Activated CD8-positive, alpha-beta memory T cell treated with anti-CD3 and anti-CD28 coated beads, Interleukin-2, amount 50 U/mL, for 24 hours (primary cell): Measurements from ENCODE around the gene EPB41.
"Not testable (repeated sequence)": the region's sequence is repeated elsewhere in the genome, so short reads cannot be mapped to it uniquely, and the experiment has no call there.

Experiments used
- DNase-seq: peaks from one replicate; pipeline ENCODE4 v3.0.0-alpha.2; 2020; ENCODE audit errors: extremely low read depth

Gene EPB41

DNA sequence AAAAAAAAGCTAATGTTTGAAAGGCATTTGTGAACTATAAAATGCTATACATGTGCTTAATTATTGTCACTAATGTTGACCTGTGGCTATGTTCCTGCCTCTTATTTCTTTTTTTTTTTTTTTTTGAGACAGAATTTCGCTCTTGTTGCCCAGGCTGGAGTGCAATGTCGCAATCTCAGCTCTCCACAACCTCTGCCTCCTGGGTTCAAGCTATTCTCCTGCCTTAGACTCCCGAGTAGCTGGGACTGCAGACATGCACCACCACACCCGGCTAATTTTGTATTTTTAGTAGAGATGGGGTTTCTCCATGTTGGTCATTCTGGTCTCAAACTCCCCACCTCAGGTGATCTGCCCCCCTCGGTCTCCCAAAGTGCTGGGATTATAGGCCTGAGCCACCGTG lies 193.7 kb downstream of the EPB41 start:
- DNase-seq, result not testable (repeated sequence)

DNA sequence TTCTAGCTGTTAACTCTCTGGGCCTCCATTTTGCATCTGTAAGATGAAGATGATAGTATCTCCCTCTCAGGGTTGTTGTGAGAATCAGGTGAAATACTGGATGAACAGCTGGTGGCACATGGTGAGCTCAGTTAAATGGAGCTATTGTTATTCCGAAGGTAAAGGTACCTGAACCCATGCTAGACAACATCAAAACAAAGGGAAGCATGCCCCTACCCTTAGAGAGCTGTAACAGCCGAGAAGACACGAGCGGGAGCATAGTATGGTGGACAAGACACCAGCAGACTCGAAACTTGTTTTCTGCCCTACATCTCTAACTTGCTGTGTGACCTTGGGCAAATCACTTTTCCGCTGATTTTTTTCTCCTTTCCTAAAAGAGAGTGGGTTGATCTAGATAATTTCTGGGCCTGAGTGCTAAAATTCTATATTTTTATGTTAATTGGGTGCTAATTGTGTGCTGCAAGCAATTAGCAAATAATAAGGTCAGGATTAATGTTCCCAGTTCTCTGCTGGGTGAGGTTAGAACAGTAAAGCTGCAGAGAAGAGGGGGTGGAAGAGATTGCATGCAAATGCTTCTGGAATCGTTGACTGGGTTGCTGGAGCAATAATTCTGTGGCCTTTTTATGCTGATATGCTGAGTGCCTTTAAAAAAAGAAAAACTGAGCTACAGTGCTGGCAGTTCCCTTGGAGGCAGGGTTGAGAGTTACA lies 198.5 kb downstream of the EPB41 start:
- no peak for DNase-seq

DNA sequence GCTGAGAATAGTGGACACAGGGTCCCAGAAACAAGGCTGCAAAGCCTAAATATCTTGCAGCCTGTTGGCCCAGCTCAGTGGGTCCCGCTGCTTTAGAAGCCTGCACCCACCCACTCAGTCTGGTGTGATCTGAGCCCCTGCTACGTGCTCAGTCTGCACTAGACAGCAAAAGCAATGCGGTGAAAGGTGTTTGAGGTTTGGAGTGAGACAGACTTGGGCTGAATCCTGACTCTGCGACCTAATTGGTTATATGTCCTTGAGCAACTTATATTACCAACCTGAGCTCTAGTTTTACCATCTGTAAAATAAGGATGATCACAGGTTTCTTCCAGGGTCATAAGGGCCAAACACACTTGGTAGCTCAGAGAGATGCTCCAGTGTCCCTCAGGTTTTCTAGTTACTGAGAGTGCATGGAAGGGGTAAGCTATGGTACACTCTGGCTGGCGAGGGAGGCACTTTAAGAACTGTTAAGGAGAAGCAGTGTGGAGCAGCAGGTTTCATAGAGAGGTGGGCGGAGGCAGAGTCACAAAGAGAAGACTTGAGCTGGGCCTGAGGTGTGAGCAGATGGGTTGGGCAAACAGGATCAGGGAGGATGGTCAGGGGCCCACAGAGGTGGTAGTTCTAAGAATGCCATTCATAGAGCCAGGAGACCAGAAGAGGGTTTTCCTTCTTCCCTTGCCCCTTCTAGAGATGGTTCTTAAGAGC lies 199.2 kb downstream of the EPB41 start:
- DNase-seq, result no peak

DNA sequence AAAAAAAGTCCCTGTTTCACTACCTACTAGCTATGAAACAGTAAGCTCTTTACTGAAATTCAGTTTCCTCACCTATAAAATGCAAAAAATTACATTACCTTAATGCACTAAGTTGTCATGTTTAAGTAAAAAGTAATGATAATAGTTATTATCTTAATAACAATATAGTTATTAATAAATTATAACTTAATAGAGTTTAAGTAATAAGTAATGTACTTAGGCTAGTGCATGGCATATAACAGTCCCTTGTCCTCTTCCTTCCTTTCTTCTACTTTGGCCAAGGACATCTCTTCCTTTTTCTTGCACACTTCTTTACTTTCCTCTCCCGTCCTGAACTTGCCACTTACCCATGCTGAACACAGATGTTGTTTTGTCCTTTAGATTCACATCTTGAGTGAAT lies 200.3 kb downstream of the EPB41 start:
- DNase-seq, result no peak

DNA sequence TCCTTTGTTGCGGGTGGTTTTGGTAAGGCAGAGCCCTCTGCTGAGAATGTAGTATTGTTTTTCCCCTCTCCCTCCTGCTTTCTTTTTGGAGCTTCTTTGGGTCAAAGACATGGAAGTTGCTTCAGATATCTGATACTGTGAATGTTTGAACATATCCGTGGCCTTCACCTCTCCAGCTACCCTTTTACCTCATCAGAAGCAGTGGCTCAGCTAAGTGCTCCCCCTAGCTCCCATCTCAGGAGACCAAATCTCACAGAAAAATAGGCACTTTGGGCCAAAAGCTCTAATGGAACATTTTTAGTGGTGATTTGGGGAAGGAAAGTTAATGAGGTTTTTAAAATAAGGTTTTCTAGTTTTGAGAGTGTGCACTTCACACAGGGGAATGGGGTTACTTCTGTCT lies 203.0 kb downstream of the EPB41 start:
- no peak for DNase-seq

DNA sequence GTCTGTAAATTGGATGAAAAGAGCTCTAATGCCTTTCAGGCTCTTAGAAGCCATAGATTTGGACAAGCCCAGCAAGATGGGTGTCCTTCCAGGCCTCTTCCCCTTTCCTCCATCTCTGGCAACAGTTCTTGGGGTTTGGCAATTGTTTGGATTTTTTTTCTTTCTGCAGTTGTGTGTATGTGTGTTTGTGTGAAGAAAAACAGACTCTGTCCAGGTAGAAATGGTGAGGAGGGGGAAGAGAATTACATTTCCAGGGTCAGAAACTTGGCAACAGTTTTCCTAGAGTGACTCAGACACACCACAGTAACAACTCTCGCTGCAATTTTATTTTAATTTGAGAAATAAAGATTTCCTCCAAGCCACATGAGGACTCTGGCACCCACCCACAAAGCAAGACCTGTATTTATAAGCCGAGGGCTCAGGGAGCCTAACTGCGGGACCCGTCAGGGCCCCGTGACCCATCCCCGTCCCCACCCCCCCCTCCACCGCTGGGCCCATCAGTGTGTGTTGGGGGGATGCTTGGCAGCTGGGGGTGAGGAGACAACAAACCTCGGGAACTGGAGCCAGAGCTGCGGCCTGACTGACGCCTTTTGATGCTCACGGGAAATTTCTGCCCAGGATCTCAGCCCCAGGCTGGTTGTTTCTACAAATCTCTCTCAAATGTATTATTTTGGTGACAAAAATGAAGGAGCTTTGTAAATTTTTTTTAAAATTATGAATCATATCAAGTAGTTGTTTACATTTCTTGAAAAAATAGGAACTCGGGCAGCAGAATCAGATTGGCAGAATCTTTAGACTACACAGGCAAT lies 205.0 kb downstream of the EPB41 start:
- no peak for DNase-seq

DNA sequence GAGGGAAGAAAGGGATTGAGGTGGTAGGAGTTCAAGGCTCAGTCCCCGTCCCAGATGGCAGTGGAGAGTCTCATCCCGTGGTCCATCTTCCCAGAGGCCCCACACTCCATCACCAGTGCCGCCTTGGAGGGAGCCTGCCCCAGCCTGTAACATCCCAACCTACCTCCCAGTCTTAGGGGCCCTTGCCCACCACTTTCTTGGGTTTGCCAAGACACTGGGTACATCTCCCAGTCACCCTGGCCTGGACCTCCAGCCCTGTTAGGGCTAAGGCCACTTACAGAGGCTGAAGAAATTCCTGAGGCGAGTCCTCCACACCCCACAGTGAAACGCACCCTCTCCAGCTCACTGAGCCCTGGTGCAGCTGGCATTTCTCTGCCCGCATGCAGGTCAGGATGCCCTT lies 206.0 kb downstream of the EPB41 start:
- no peak for DNase-seq

DNA sequence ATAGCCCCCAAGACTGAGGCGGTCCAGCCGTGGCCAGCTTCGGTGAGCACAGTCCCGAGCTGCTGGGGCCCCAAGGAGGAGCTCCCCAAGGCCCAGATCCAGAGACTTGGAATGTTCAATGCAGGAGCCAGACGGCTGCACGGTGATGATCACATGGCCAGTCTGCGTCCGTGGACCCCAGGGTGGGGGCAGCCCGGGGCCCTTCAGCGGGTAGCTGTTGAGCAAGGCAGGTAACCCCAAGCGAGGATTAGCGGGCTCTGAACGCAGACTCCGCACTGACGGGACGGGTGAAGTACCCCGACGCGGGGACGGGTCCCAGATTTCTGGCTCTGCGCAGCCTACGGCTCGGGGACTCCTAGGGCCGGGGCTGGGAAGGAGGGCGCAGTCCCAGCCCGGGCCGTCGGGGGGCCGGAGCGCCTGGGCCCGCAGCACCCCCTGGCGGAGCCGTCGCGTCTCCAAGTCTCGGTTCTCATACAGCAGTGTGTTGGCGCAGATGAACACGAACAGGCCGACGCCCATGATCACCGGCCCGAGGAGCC lies 206.6 kb downstream of the EPB41 start:
- DNase-seq, result no peak

DNA sequence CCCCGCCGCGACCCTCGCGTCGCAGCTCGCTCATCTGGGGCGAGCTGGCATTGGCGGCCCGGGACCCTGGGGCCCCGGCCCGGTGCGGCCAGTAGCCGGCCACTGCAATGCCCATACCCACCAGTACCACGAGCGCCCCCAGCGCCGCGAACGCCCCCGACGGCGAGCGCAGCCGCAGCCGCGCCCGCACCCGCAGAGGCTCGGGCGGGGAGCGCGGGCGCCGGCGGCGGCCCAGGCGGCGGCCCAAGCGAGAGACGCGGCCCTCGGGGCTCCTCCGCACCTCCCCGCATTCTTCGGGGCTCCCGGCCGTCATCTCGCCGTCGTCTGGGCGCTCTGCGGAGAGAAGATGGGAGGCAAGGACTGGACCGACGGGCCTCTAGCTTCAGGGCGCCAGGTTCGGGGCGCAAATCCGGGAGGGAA lies 207.2 kb downstream of the EPB41 start:
- no peak for DNase-seq

DNA sequence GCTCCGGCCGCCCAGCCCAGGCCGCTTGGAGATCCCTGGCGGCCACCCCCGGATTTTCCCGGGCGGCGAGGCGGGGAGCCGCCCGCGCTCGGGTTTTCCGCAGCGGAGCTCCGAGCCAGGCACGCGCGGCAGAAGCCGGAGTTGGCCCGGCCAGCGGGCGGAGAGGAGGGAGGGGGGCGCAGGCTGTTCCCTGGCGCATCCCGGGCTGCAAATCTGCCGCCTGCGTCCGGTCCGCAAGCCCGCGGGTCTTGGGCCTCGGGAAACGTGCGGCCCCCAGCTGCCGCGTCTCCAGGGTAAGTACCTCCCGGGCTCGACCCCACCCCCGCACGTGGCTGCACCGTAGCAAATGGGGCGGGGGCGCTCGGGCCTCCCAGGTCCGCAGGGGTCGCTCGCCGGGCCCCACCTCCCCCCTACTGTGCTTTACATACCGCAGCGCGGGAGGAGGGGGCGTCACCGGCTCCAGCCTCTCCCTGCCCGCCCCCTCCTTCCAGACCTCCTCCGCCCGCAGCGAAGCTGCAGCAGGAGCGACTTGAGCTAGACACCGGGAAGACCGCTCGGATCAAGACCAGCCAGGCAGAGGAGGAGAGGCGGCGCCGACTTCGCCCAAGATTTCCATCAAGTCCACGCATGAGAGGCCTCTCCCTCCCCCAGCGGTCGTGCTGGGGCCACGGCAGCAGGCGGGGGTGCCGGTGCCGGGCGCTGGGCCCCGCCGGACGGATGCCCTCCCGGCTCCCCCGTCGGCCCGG lies 207.7 kb downstream of the EPB41 start:
- no peak for DNase-seq

DNA sequence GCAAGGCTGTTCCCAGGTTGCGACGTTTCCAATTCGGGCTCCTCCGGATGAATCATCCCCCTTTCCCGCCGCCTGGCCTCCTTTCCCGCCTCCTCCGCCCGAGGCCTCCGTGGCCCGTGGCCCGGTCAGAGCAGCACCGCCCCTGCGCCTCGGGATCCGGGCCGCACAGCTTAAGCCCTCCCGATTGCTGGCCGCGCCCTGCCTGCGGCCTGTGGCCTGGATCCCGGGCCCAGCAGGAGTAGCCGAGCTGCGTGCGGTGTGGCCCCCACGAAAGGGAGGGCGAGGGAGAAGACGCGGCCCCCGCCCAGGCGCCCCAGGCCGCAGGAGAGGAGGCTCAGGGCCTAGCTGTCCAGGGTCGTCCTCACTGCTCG lies 208.3 kb downstream of the EPB41 start:
- no peak for DNase-seq

DNA sequence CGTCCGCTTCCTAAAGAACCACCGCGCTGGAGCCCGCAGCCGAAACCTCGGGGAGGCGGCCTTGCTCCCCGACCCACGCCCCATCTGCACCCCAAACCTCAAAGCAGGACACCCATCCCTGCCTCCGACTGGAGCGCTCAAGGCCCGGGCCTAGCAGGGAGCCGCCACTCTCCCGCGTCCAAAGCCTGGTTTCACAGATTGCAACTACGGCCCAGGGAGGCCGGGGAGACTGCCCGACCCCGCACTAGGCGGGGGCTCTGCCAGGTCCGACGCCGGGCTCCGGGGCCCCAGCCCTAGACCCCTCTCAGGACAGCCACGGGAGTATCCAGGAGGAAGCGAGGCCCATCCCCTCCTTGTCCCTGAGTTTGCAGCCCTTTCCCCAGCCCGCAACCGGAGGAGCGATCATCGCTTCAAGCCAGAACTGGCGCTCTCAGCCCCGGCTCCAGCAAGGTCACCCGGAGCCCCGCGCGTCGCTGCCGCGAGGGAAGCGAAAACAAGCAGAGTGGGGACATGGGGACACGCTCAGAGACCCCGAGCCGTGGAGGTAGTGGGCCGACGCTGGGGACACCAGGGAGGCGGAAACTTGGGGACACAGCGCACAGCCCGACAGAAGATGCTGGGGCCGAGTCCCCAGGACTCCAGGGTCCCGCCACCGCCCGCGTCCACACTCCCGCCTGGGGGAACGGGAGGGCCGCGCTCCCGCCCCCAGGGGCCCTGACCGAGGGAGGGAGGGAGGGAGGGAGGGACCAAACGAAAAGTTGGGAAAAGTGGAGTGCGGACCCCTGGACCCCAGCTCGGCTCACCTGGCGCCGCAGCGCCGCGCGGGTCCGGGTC lies 208.9 kb downstream of the EPB41 start:
- no peak for DNase-seq

DNA sequence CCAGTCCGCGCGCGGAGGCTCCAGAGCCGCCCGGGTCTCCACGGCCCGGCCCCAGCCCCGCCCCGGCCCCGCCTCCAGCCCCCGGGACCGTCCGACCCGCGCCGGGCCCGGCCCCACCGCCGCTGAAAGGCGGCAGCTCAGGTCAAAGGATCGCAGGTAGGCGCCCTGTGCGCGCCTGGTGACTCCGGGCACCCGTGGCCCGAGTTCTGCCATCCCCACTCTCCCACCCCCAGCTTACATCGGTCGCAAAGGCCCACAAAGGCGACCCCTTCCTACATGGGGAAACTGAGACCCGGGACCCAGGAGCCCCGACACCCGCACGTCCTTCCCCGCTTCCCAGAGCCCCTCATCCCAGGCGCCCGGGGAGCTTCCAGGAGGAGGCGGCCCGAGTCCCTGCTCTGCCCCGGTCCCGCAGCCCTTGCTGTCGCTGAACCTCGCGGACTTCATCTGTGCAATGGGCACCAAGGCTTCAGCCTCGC lies 209.6 kb downstream of the EPB41 start, which contains the start of gene TMEM200B:
Gene TMEM200B, minus strand, starts transcription at position 17 of the 479 bp plus-strand sequence. CDS start 2,075 bp downstream, outside the sequence.
- no peak for DNase-seq

DNA sequence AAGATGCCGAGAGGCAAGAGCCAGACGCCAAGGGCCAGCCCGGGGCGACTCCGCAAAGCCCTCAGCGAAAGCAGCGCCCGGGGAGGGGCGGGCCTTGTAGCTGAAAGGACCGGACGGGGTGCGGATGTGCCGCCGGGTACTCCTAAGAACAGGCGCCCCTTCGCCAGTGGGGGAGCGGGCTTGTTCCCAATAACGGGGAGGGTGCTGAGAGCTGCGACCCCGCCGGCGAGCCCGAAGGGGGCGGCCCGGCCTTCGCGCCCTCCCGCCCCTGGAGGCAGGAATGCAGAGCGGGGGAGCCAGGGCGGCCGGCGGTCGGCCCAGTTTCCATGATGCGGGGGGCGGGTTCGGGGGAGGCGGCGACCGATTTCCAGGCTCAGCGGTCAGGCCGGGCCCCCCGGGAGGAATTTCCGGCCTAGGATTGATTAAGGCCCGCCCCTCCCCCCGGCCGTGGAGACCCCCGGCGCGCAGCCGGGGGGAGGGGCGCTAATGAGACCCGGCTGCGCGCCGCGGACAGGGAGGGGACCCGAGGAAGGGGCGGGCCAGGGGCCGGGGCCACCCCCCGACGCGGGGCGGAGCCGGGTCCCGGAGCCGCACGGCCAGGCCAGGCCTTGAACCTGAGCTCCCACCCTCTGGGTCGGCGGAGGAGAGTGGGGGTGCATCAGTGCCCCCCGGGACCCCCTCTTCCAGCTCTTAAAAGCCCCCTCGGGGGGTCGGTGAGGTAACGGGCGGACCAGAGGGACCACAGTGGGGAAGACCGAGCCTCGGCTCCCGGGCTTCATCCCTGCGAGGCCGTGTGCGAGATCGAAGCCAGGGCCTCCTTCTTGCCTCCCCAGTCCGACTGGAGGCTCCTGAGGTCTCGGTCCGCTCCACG lies 210.2 kb downstream of the EPB41 start:
- DNase-seq, result no peak

DNA sequence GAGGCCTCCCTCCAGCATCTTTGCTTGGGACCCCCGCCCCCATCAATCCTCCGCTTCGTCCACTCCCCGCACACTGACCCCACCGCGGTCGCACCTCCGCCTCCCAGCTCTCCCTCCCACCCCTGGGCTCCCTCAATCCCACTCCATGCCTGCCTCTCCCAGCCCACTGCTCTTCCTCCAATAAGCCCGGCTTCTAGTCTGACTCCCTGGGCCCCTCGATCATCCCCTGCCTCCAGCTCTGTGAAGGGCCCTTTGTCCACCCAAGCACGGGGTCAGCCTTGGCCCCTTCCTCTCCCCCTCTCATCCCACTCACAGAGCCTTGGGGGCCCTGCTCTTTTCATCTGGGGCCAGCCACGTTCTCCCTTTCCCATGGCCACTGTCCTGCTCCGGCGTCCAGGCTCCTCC lies 210.9 kb downstream of the EPB41 start:
- no peak for DNase-seq

DNA sequence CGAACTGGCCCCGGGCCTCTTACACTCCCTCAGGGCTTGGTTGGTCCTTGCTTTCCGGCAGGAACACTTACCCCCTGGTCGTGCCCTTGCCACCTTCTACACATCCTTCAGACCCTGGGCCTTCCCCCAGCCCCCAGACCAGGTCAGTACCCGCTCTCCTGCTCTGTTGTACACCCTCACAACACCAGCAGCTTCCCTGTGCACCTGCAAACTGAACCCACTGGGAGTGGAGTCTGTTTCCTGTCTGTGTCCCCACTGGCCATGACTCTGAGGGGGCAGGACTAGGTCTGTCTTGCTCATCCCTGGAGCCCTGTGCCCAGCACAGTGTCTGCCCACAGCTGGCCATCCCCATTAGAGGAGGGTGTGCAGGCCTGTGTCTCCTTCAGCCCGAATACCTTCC lies 211.4 kb downstream of the EPB41 start:
- DNase-seq, result no peak

DNA sequence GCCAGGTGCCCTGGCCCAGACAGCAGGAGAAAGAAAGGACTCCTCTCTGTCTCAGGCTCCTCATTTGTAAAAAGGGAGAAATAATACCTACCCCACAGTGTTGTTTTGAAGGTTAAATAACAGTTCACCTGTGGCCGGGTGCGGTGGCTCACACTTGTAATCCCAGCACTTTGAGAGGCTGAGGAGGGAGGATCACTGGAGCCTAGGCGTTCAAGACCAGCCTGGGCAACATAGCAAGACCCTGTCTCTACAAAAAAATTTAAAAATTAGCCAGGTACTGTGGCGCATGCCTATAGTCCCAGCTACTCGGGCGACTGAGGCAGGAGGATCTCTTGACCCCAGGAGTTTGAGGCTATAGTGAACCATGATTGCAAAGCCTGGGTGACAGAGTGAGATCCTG lies 211.8 kb downstream of the EPB41 start:
- DNase-seq, result no peak

DNA sequence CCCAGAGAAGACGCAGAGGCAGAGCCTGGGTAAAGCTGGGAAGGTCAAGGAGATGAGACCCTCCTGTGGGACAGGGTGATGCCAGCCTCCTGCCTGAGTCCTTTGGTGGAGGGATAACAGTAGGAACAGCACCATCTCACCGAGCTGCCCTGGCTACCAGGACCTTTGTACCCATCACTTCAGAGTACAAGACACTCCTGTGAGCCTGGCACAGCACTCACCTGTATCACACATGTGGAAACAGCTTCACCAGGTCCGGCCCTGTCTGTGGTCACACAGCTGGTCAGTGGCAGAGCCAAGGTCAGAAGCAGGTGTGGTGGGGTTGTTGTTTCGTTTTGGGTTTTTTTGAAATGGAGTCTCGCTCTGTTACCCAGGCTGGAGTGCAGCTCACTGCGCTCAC lies 214.4 kb downstream of the EPB41 start:
- no peak for DNase-seq

DNA sequence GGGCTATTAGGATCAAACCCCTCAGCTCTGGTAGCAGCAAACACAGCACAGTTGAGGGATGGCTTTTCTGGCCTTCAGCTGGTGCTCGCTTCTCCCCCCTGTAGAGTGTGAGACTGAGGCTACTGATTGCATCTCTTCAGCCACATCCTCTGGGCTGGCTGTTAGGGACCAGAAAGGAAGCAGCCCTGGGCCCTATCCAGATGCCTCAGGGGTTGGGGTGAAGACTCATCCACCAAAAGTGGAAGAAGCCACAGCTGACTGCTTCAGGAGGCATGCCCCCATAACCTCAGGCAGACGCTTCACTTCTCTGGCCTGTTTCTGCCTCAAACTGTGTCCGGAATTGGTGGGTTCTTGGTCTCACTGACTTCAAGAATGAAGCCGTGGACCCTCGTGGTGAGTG lies 215.5 kb downstream of the EPB41 start:
- no peak for DNase-seq

DNA sequence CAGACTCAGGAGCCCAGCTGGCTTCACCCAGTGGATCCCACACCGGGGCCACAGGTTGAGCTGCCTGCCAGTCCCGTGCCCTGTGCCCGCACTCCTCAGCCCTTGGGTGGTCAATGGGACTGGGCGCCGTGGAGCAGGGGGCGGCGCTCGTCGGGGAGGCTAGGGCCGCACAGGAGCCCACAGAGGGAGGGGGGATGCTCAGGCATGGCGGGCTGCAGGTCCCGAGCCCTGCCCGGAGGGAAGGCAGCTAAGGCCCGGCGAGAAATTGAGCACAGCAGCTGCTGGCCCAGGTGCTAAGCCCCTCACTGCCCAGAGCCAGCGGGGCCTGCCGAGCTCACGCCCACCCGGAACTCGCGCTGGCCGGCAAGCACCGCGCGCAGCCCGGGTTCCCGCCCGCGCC lies 216.7 kb downstream of the EPB41 start:
- DNase-seq, result not testable (repeated sequence)
